ENCODE data around the gene ABCA2. TPM values are rescaled to one million over a fixed set of nuclear protein-coding genes. Genes with fewer than 3 reads are reported as not detected.
"Not testable (repeated sequence)": the region's sequence is repeated elsewhere in the genome, so short reads cannot be mapped to it uniquely, and the experiment has no call there.

Gene ABCA2
- total and polyA plus RNA-seq, 2 donors, result 11.1 to 30.8 TPM

DNA sequence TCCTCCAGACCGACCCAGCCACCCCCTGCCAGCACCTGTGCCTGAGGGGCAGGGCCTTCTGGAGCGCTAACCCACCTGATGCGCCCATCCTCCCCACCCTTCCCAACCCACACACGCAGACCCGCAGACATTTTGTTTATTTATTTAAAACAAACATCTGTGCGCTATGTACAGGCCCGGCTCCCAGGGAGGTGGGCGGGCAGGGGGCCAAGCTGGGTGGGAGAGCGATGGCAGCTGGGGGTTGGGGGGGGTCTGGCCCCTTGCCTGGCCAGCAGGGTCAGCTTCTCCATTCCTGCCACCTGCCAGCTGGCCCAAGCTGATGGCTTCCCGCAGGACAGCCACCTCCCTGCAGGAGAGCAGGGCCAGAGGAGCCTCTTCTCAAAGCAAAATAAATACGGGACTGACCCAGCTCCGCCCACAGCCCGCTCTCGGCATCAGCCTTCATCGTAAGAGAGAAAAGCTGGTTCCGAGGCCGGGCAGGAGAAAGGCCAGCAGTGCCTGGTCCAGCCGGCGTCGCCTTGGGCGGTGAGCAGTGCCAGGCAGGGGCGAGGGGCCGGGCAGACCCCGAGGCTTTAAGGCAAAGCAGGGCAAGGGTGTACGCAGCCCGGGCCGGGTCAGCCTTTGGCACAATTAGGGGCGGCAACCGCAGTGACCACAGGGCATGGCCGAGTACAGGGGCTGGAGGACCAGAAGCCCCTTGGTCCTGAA, 20.8 kb downstream of the ABCA2 start:
- 56% methylated on average over 30 of the region's 30 CpGs for WGBS

DNA sequence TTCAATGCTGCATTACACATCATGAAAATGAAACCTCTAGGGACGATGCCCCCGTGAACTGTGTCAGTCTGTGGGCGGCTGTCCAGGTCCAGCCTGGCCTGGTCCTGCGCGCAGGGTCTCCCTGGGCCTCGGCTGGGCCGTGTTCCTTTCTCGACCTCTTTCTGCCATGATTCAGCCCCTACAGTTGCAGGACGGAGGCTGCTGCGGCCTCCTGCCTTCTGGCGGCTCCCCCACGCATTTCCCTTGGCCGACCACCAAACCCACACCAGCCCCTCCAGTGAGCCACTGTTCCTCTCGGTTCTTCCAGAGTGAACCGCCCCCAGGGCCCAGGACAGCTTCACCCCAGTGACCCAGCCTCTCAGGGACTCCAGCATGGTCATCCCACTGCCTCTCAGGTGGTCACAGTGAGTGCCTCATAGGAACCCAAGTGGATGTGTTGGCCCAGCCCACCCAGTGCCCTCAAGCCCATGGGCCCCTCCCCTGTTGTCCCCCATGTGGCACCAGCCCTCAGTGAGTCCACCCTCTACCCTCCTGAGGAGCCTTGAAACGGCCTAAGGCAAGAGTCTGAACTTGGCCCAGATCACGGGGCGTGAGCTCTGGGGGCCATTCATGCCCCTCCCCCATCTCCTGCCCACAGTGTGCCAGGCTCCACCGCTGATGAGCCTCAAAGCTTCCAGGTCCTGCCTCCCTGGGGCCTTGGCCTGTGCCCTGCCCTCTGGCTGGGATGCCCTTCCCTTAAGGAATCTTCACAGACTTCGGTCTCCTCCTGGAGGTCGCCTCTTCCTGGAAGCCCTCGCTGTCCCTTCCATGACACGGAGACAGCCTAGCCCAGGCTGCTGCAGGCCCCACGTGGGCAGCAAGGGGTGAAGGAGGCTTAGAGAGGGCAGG, 21.7 kb downstream of the ABCA2 start:
- Histone ChIP-seq H3K27ac (ENCODE audit: low read depth) (no peak overlapping the region), H3K4me3 (ENCODE audit: low read depth, low read length) (no peak overlapping the region), H3K36me3 (ENCODE audit: insufficient read depth) (no peaks in the 10 kb centered on the region), H3K4me1 (ENCODE audit: insufficient read depth) (no peaks in the 10 kb centered on the region)
- no peak for DNase-seq (ENCODE audit: extremely low spot score)
- WGBS, result 70% methylated on average over 24 of the region's 24 CpGs

More for the DNA sequence above, 20.8 kb downstream of the ABCA2 start:
- Histone ChIP-seq H3K27ac (ENCODE audit: low read depth) (no peak overlapping the region), H3K4me1 (ENCODE audit: insufficient read depth) (no peaks in the 10 kb centered on the region), H3K36me3 (ENCODE audit: insufficient read depth) (no peaks in the 10 kb centered on the region), H3K4me3 (ENCODE audit: low read depth, low read length) (no peak overlapping the region)
- DNase-seq (ENCODE audit: extremely low spot score), result no peak

DNA sequence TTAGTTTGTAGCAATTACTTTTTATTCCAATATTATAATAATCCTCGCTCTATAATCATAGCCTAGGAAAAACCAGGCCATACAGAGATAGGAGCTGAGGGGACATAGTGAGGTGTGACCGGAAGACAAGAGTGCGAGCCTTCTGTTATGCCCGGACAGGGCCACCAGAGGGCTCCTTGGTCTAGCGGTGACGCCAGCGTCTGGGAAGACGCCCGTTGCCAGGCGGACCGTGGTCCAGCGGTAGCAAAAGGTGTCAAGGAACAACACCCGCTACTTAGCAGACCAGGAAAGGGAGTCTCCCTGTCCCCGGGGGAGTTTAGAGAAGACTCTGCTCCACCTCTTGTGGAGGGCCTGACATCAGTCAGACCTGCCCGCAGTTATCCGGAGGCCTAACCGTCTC, 23.8 kb downstream of the ABCA2 start:
- H3K27ac ChIP-seq (ENCODE audit: low read depth); H3K4me1 ChIP-seq (ENCODE audit: insufficient read depth); DNase-seq (ENCODE audit: extremely low spot score); H3K4me3 ChIP-seq (ENCODE audit: low read depth, low read length); H3K36me3 ChIP-seq (ENCODE audit: insufficient read depth): not testable (repeated sequence)
- WGBS, result 47% methylated on average over 17 of the region's 17 CpGs

DNA sequence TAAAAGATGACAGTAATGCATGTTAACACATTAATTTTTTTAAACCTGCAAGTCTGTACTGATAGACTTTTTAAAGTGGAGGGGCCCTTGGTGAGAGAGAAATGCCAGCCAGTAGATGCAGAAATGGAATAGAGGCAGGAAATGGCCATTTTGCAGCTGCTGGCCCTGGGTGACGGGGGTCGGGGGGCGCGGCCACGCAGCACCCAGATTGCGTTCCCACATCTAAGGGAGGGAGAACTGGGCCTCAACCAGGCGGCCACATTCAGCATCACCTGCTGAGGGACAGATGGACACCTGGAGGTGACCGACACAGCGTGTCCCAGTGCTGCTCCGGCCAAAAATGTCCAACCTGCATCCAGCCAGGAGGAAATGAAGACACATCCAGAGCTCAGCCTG, 25.4 kb downstream of the ABCA2 start:
- no peak for DNase-seq (ENCODE audit: extremely low spot score)
- WGBS, result 86% methylated on average over 10 of the region's 10 CpGs
- no peak overlapping the region for H3K4me3 ChIP-seq (ENCODE audit: low read depth, low read length)
- no peak overlapping the region for H3K27ac ChIP-seq (ENCODE audit: low read depth)
- no peaks in the 10 kb centered on the region for H3K4me1 ChIP-seq (ENCODE audit: insufficient read depth)
- no peaks in the 10 kb centered on the region for H3K36me3 ChIP-seq (ENCODE audit: insufficient read depth)

DNA sequence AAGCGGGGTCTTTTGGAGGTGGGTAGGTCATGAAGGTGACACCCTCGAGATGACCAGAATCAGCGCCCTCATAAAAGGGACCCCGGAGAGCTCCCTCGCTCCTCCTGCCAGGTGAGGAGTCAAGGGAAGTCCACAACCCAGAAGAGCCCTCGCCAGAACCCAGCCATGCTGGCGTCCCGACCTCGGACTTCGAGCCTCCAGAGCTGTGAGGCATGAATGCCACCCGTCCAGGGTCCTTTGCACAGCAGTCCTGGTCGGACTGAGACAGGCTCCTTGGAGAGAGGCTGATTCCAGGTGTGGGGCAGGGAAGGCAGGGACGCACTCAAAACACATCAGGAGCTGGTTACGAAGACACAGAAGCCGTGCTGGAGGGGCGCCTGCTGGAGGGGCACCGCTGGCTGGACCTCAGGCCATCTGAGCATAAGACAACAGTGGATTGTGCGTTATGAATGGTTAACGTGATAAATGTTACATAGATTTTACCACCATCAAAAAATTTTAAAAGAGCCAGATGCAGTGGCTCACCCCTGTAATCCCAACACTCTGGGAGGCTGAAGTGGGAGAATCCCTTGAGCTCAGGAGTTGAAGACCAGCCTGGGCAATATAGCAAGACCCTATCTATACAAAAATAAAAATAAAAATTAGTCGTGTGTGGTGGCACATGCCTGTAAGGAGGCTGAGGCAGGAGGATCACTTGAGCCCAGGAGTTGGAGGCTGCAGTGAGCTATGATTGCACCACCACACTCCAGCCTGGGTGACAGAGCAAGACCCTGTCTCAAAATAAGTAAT, 26.0 kb downstream of the ABCA2 start:
- Histone ChIP-seq H3K4me1 (ENCODE audit: insufficient read depth) (no peaks in the 10 kb centered on the region), H3K4me3 (ENCODE audit: low read depth, low read length) (no peak overlapping the region), H3K36me3 (ENCODE audit: insufficient read depth) (no peaks in the 10 kb centered on the region), H3K27ac (ENCODE audit: low read depth) (no peak overlapping the region)
- DNase-seq (ENCODE audit: extremely low spot score), result no peak
- WGBS, result 83% methylated on average over 20 of the region's 20 CpGs

DNA sequence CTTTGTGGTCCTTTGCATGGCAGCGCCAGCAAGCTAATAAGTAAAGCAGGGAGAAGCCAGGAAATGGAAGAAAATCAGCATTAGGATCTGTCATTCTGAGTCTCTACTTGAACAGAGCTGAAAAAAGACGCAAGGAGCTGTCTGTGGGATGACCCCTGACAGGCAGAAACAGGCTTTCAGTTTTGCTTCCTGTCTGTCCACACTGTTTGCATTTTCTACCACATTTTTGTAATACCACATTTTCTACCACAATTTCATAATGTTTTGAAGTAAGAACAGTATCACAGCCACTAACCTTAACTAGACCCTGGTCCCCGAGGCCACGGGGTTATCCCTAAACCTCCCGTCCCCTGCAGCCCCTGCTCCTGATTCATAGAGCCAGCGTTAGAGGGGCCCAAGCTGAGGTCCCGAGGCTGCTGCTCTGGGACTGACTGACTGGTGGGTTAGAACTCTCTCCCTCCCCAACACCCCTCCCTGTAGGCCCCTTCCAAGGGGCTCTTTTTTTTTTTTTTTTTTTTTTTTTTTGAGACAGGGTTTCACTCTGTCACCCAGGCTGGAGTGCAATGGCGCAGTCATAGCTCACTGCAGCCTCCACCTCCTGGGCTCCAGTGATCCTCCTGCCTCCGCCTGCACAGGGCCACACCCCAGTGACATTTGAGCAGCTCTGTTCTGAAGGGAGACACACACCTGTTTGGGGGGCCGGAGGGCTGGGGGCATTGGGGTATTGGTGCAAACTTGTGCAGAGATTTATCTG, 27.7 kb downstream of the ABCA2 start:
- Histone ChIP-seq H3K4me3 (ENCODE audit: low read depth, low read length) (no peak overlapping the region), H3K4me1 (ENCODE audit: insufficient read depth) (no peaks in the 10 kb centered on the region), H3K27ac (ENCODE audit: low read depth) (no peak overlapping the region), H3K36me3 (ENCODE audit: insufficient read depth) (no peaks in the 10 kb centered on the region)
- no peak for DNase-seq (ENCODE audit: extremely low spot score)
- WGBS, result 66% methylated on average over 10 of the region's 10 CpGs

DNA sequence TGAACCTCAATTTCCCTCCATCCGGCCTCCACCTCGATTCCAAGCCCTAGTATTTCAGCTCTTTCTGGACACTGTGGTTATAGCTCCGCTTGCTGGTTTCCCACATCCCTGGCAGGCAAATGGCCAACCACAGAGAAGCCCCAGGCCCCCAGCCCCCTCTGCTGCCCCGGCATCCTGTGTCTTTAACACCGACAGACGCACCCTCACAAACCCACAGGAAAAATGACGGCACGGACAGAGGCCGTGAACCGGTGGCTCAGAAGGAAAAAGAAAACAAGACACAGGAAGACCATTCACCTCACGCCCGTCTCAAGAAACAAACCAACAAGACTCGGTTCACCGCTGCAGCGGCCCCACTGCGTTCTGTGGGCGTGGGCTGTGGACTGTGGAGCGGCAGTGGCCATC, 30.2 kb downstream of the ABCA2 start:
- Histone ChIP-seq H3K4me3 (ENCODE audit: low read depth, low read length) (no peak overlapping the region), H3K4me1 (ENCODE audit: insufficient read depth) (no peaks in the 10 kb centered on the region), H3K36me3 (ENCODE audit: insufficient read depth) (no peaks in the 10 kb centered on the region), H3K27ac (ENCODE audit: low read depth) (no peak overlapping the region)
- WGBS, result 70% methylated on average over 18 of the region's 18 CpGs
- DNase-seq (ENCODE audit: extremely low spot score), result no peak

DNA sequence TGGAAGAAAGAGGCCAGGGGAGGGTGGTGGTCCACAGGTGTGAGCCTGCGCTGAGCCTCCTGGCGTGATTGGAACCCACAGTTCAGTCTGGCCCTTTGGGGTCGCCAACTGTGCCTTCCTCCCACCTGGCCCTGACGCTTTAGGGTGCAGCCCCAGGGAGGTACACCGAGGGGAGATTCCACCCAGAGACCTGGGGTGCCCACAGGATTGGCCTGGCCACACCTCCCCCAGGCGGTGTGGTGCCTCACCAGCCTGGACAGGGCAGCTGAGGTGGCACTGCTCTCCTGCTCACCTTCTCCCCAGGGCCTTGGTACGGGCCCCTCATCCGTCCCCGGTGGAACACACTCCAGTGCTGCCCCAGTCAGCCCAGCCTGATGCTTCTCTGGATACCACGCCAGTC, 30.7 kb downstream of the ABCA2 start:
- Histone ChIP-seq H3K36me3 (ENCODE audit: insufficient read depth) (no peaks in the 10 kb centered on the region), H3K27ac (ENCODE audit: low read depth) (no peak overlapping the region), H3K4me3 (ENCODE audit: low read depth, low read length) (no peak overlapping the region), H3K4me1 (ENCODE audit: insufficient read depth) (no peaks in the 10 kb centered on the region)
- 83% methylated on average over 10 of the region's 10 CpGs for WGBS
- DNase-seq (ENCODE audit: extremely low spot score), result no peak

DNA sequence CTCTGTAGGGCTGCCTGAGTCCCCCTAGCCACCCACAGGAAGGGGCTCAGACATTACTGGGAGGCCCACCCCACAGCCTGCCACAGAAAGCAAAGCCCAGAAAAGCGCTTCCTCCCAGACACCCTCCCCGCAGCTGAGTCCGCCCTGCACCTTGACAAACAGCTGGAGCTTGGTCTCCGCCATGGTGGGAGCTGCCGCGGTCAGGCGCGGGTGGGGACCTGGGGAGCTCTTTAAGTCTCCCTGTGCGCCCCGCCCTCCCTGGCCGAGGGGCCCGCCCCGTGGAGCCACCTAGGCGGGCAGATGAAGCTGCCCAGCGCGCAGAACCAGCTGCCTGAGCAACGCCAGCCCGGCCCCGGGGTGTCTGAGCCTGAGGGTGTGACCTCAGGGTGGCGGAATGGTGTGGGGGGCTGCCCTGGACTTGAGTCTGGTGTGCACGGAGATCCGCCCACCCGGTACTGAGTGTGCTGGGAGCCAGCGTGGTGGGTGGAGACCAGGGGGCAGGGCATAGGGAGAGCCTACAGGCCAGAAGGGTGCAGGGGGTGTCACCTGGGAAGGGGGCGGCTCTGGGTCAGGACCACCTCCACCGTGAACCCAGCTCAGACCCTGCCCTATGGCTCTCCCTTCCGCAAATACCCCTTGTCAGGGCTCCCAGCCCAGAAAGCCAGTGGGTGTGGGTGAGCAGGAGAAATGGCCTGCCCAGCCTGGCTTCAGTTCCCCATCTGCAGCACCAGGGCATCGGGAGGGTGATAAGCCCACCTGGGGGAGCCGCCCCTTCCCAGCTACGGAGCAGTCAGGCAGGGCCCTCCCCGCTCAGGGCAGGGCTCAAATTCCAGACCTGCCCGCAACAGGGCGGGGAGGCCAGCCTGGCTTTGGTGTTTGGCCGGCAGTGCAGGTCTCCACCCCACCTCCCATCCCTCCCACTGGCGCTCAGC, 31.4 kb downstream of the ABCA2 start, which contains the start of gene CLIC3:
Gene CLIC3 (minus strand): TSS at position 208 of the 932 bp plus-strand sequence. CDS start 25 bp downstream, at position 183.
- no peak within 1 kb of the TSS for H3K27ac ChIP-seq (ENCODE audit: low read depth)
- no peak within 1 kb of the TSS for H3K4me3 ChIP-seq (ENCODE audit: low read depth, low read length)
- no peak for DNase-seq (ENCODE audit: extremely low spot score)
- WGBS, result 28% methylated on average over 35 of the region's 35 CpGs
- no peaks in the 10 kb centered on the region for H3K36me3 ChIP-seq (ENCODE audit: insufficient read depth)
- H3K4me1 ChIP-seq (ENCODE audit: insufficient read depth), result no peaks in the 10 kb centered on the region

DNA sequence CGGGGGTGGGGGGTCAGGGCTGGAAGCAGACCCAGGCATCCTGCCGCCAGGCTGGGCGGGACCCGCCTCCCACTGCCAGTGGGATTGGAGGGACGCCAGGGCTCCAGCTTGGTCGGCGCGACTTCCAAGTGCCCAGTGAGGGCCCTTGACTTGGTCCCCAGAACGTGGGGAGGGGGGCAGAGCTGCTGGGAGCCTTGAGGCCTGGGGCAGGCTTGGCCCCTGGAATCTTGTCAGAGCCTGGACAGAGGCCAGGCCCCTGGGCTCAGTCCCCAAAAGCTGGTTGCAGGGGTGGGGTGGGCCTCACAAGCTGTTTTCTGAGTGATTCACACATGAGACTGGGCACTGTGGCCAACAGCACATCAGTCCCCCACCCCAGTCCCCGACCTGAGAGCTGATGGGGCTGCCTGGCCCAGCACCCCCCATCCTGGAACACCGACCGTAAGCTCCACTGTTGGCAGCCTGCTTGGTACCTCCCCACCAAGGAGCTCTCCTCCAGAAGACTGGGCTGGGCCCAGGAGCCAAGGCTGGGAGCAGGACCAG, 32.2 kb downstream of the ABCA2 start:
- no peak overlapping the region for H3K27ac ChIP-seq (ENCODE audit: low read depth)
- no peak for DNase-seq (ENCODE audit: extremely low spot score)
- no peaks in the 10 kb centered on the region for H3K4me1 ChIP-seq (ENCODE audit: insufficient read depth)
- WGBS, result 15% methylated on average over 12 of the region's 12 CpGs
- H3K36me3 ChIP-seq (ENCODE audit: insufficient read depth), result no peaks in the 10 kb centered on the region
- no peak overlapping the region for H3K4me3 ChIP-seq (ENCODE audit: low read depth, low read length)

DNA sequence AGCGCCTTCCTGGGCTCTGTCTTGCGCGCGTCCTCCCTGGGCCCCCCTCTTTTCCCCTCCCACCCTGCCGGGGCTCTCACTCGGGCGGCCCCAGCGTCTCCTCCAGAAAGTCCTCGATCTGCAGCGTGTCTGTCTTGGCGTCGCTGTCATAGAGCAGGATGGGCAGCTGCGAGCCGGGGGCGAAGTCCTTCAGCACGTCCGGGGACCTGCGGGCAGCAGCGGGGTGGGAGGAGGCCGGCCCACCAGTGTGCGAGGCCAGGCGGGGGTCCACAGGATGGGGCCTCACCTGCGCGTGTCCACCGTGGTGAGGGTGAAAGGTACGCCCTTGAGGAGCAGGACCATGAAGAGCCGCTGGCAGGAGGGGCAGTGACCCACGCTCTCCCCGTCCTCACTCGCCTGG, 32.7 kb downstream of the ABCA2 start:
- Histone ChIP-seq H3K4me1 (ENCODE audit: insufficient read depth) (no peaks in the 10 kb centered on the region), H3K4me3 (ENCODE audit: low read depth, low read length) (no peak overlapping the region), H3K27ac (ENCODE audit: low read depth) (no peak overlapping the region), H3K36me3 (ENCODE audit: insufficient read depth) (no peaks in the 10 kb centered on the region)
- DNase-seq (ENCODE audit: extremely low spot score), result no peak
- 21% methylated on average over 30 of the region's 30 CpGs for WGBS

DNA sequence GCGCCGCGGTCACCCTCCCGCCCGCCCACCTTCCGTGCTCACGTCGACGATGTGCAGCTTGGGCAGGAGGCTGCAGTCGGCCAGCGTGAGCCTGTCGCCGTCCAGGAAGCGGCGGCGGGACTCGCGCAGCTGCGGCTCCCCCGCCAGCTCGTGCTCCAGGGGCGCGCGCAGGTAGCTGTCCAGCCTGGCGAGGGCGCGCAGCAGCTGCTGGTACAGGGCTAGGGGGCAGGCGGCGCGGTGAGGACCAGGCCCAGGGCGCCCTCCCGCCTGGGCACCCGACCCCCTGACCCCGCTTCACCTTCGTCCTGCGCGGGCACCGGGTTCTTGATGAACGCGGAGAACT, 33.2 kb downstream of the ABCA2 start:
- H3K4me1 ChIP-seq (ENCODE audit: insufficient read depth), result no peaks in the 10 kb centered on the region
- no peak for DNase-seq (ENCODE audit: extremely low spot score)
- no peak overlapping the region for H3K4me3 ChIP-seq (ENCODE audit: low read depth, low read length)
- 35% methylated on average over 40 of the region's 40 CpGs for WGBS
- H3K27ac ChIP-seq (ENCODE audit: low read depth), result no peak overlapping the region
- no peaks in the 10 kb centered on the region for H3K36me3 ChIP-seq (ENCODE audit: insufficient read depth)

Data from urinary bladder (tissue), 4 donors.